Panc1 (cell line): Measurements from ENCODE around the gene OR7G1.

ENCODE experiments used
- CTCF ChIP-seq: fragments of 450-650 bp; IDR thresholded peaks from 2 replicates; pipeline ENCODE4 v1.5.1; 2017; ENCODE audit warnings: mild to moderate bottlenecking
- POLR2AphosphoS5 ChIP-seq: IDR thresholded peaks from 2 replicates; pipeline ENCODE4 v1.6.1; 2012; ENCODE audit warnings: mild to moderate bottlenecking, low read depth, low read length, moderate library complexity
- TCF7L2 ChIP-seq: IDR thresholded peaks from 2 replicates; pipeline ENCODE4 v1.6.1; 2011; ENCODE audit warnings: mild to moderate bottlenecking, low read depth, low read length, inconsistent platforms

GRCh38 chr19:9116547-9116946 is 984 bp upstream of the OR7G1 start:
- no peak for TF ChIP-seq CTCF
- no peak for TF ChIP-seq POLR2AphosphoS5
- no peak for TF ChIP-seq TCF7L2
